RWPE2 (cell line): ENCODE measurements around the gene AQP6.

Experiments
- ATAC-seq: fragments of 200-7000 bp; cut with Tn5 transposase; 3 replicates; pipeline ENCODE4 v1.9.1; 2021; ENCODE audit warnings: low read depth
- DNase-seq: peaks from one replicate; pipeline ENCODE4 v3.0.0-alpha.2; 2020; ENCODE audit warnings: low spot score
- H3K27ac ChIP-seq: fragments of 450-650 bp; 2 replicates; pipeline ENCODE4 v1.5.1; 2017; ENCODE audit warnings: mild to moderate bottlenecking; ENCODE audit not compliant: poor library complexity, severe bottlenecking
- H3K27me3 ChIP-seq: fragments of 250-450 bp; sonication (Bioruptor Pico); 2 replicates; pipeline ENCODE4 v1.5.1; 2021; ENCODE audit warnings: mild to moderate bottlenecking, moderate library complexity; ENCODE audit not compliant: insufficient read depth, poor library complexity, severe bottlenecking
- H3K36me3 ChIP-seq: fragments of 250-450 bp; sonication (Bioruptor Pico); 2 replicates; pipeline ENCODE4 v1.5.1; 2020; ENCODE audit warnings: low read depth, mild to moderate bottlenecking, moderate library complexity
- H3K4me1 ChIP-seq: fragments of 250-450 bp; sonication (Bioruptor Pico); 2 replicates; pipeline ENCODE4 v1.5.1; 2021; ENCODE audit warnings: mild to moderate bottlenecking, moderate library complexity; ENCODE audit not compliant: insufficient read depth, poor library complexity, severe bottlenecking
- H3K4me3 ChIP-seq: fragments of 250-450 bp; sonication (Bioruptor Pico); 2 replicates; pipeline ENCODE4 v1.5.1; 2021; ENCODE audit warnings: mild to moderate bottlenecking, moderate library complexity; ENCODE audit not compliant: severe bottlenecking
- H3K9me3 ChIP-seq: fragments of 250-450 bp; sonication (Bioruptor Pico); 2 replicates; pipeline ENCODE4 v1.5.1; 2021; ENCODE audit warnings: mild to moderate bottlenecking, moderate library complexity; ENCODE audit not compliant: severe bottlenecking
- TF ChIP-seq, protein P1 (sequence below): fragments of 450-650 bp; IDR thresholded peaks from one replicate; pipeline ENCODE4 v1.5.1; 2017; ENCODE audit warnings: mild to moderate bottlenecking, moderate library complexity; ENCODE audit not compliant: poor library complexity, severe bottlenecking

Gene AQP6

DNA sequence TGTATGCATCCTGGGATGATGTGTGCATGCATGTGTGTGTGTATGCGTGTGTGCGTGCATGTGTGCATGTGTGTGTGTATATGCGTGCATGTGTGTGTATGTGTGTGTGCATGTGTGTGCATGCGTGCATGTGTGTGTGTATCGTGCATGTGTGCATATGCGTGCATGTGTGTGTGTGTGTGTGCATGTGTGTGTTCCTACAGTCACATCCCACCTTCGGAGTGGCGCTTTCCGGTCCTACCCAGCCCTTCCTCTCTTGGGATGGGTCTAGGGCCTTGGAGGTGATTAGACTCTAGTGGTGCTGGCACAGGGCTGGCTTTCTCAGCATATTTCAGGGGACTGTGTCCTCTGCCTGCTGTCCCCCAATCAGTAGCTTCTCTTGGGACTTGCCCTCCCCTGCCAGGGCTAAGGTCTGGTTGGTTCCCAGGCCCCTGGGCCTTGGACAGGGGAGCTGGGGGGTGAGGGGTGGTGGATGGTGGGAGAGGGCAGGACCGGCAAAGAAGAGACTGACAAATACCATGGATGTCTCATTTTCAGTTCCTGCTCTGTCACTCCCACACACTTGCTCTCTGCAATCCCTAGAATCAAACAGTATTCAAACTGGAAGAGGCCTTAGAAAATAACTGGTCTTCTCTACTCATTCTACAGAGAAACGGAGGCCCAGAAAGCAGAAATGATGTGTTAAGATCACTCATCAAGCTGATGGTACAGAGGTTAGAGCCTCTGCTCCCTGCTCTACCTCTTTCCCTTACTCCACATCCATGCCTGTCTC is 47.1 kb upstream of the AQP6 start:
- Histone ChIP-seq H3K36me3 (no peaks in the 10 kb centered on the region), H3K4me1 (no peaks in the 10 kb centered on the region), H3K9me3 (no peaks in the 10 kb centered on the region), H3K27ac (no peak overlapping the region), H3K27me3 (no peaks in the 10 kb centered on the region), H3K4me3 (no peak overlapping the region)
- TF ChIP-seq, protein P1, sequence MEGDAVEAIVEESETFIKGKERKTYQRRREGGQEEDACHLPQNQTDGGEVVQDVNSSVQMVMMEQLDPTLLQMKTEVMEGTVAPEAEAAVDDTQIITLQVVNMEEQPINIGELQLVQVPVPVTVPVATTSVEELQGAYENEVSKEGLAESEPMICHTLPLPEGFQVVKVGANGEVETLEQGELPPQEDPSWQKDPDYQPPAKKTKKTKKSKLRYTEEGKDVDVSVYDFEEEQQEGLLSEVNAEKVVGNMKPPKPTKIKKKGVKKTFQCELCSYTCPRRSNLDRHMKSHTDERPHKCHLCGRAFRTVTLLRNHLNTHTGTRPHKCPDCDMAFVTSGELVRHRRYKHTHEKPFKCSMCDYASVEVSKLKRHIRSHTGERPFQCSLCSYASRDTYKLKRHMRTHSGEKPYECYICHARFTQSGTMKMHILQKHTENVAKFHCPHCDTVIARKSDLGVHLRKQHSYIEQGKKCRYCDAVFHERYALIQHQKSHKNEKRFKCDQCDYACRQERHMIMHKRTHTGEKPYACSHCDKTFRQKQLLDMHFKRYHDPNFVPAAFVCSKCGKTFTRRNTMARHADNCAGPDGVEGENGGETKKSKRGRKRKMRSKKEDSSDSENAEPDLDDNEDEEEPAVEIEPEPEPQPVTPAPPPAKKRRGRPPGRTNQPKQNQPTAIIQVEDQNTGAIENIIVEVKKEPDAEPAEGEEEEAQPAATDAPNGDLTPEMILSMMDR = no peak
- ATAC-seq = no peak
- DNase-seq = no peak

DNA sequence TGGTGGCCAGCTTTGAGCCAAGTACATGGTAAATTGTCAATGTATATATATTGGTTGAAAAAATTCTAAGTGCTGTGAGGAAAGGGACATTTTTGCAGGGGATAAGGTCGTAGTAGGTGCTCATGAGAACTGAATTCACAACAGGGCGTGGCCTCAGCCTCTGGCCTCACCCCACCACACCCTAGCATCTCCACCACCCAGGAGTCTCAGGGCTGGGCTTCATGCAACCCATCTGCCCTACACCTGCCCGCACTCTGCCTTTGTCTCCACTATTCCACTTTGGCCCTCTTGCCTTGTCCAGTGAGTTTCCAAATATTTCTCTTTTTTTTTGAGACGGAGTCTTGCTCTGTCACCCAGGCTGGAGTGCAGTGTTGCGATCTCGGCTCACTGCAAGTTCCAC is 44.3 kb upstream of the AQP6 start:
- H3K4me1 ChIP-seq = no peaks in the 10 kb centered on the region
- H3K27ac ChIP-seq = no peak overlapping the region
- no peak for DNase-seq
- no peaks in the 10 kb centered on the region for H3K36me3 ChIP-seq
- no peaks in the 10 kb centered on the region for H3K27me3 ChIP-seq
- TF ChIP-seq, protein P1 = no peak
- ATAC-seq = no peak
- no peak overlapping the region for H3K4me3 ChIP-seq
- no peaks in the 10 kb centered on the region for H3K9me3 ChIP-seq

DNA sequence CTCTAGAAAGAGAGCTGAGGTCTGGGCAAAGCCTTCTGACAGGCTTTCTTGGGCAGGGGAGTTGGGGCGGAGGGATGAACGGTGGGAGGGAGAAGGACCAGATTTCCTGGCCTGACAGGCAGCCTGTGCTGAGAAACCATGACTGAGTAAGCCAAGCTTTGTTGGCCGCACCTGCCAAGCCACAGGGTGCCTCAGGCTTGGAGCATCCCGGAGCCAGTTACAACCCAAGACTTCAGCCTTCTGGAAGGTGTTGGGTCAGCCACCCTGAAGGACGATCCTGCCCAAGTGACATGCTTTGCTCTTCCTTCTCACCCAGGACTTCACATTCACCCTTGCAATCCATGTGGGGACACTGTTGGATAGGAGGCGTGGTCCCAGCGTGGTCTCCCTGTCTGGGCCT is 43.2 kb upstream of the AQP6 start:
- no peak for ATAC-seq
- Histone ChIP-seq H3K4me1 (no peaks in the 10 kb centered on the region), H3K9me3 (no peaks in the 10 kb centered on the region), H3K27ac (no peak overlapping the region), H3K36me3 (no peaks in the 10 kb centered on the region), H3K4me3 (no peak overlapping the region), H3K27me3 (no peaks in the 10 kb centered on the region)
- DNase-seq = no peak
- TF ChIP-seq, protein P1 = no peak

DNA sequence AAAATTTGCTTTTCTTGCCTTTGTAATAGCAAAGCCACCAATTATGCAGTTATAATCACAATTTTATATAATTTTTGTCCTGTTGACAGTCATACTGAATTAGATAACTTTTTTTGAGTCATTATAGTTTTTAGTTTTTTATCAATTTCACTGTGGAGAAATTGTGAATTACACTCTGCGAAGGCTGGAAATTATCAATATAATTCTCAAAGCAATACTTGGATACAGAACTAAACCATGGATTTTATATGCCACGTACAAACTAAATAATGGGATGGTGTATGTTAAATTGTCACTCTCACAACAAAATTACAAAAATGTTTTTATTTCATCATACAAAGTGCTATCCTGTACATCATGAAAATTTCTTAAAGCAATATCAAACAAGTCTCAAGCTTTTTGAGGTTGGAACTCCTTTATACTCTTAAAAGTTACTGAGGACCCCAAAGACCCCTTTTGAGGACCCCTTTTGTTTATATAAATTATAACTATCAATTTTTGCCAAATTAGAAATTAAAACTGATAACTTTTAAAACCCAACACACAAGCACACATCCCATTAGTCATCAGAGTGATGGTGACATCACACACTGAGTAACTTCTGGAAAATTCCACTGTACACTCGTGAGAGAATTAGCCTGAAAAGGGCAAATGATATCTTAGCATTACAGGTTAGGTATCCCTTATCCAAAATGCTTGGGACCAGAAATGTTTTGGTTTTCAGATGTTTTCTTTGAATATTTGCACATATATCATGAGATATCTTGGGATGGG is 42.0 kb upstream of the AQP6 start:
- TF ChIP-seq, protein P1 = no peak
- H3K9me3 ChIP-seq = no peaks in the 10 kb centered on the region
- H3K27me3 ChIP-seq = no peaks in the 10 kb centered on the region
- no peaks in the 10 kb centered on the region for H3K36me3 ChIP-seq
- no peaks in the 10 kb centered on the region for H3K4me1 ChIP-seq
- no peak overlapping the region for H3K4me3 ChIP-seq
- H3K27ac ChIP-seq = no peak overlapping the region
- DNase-seq = no peak
- peak; percentile 67; the same call in 2 of the 3 replicates for ATAC-seq
